Transverse colon (tissue), 4 donors: ENCODE results near the gene ESYT2. TPM values are rescaled to one million over a fixed set of nuclear protein-coding genes. Genes with fewer than 3 reads are reported as not detected.

Source experiments
- DNase-seq: peaks from one replicate; pipeline ENCODE4 v3.0.0-alpha.2; 2019
- H3K27ac ChIP-seq, 4 donors: fragments of 200-600 bp; sonication (generic); 2 replicates each; pipeline ENCODE4 v1.5.1; 2016 to 2018; ENCODE audit warnings: inconsistent platforms in 4 of 4
- H3K27me3 ChIP-seq: fragments of 200-600 bp; sonication (generic); 2 replicates; pipeline ENCODE4 v1.5.1; 2017; ENCODE audit warnings: inconsistent platforms
- H3K36me3 ChIP-seq, 4 donors: fragments of 200-600 bp; sonication (generic); 2 replicates each; pipeline ENCODE4 v1.5.1; 2017 to 2019; ENCODE audit warnings: inconsistent platforms in 4 of 4
- H3K4me1 ChIP-seq, 4 donors: fragments of 200-600 bp; sonication (generic); 2 replicates each; pipeline ENCODE4 v1.5.1; 2017 to 2020; ENCODE audit warnings: inconsistent platforms in 4 of 4
- H3K4me3 ChIP-seq, 4 donors: fragments of 200-600 bp; sonication (generic); 1 replicate in 1 of 4; 2 replicates in 3 of 4; pipeline versions ENCODE4 v1.5.1 to v1.6.1; 2017 to 2019; ENCODE audit warnings: inconsistent platforms in 4 of 4
- H3K9me3 ChIP-seq, 2 donors: fragments of 200-600 bp; sonication (generic); 2 replicates each; pipeline ENCODE4 v1.5.1; 2017 to 2019; ENCODE audit warnings: inconsistent platforms in 2 of 2
- EP300 ChIP-seq: sonication (generic); formaldehyde crosslinking; IDR thresholded peaks from one replicate; pipeline ENCODE4 v1.6.1; 2017; ENCODE audit warnings: antibody characterized with exemption, low read depth
- POLR2A ChIP-seq: fragments of 450-650 bp; IDR thresholded peaks from one replicate; pipeline ENCODE4 v1.6.1; 2016; ENCODE audit warnings: antibody characterized with exemption, mild to moderate bottlenecking, moderate library complexity
- POLR2AphosphoS5 ChIP-seq, 3 donors: sonication (generic); formaldehyde crosslinking; IDR thresholded peaks; one replicate each; pipeline ENCODE4 v1.6.1; 2016; ENCODE audit warnings: antibody characterized with exemption in 3 of 3
- WGBS, 2 donors: methylation state at CpG; one replicate each; pipeline ENCODE4 v1.1.5; 2018; ENCODE audit warnings: low coverage in 1 of 2; 5-methylcytosine and 5-hydroxymethylcytosine counted together
- in situ Hi-C, 4 donors: fragments of 200-750 bp; cut with MboI; loops; one replicate each; pipeline versions ENCODE4 v1.15.0 to v1.15.1; 2017; ENCODE audit warnings: low sequenced_read_pairs in 3 of 4, low pct_ligation_motif_present in 1 of 4, low pct_unique_long_range_greater_than_20kb in 1 of 4
- intact Hi-C: fragments of 100-400 bp; cut with DNase I; formaldehyde crosslinking; loops from one replicate; pipeline ENCODE4 v1.15.1; 2023; ENCODE audit warnings: low total_unique reads
- total RNA-seq, 4 donors: library from RNA; depleted of rRNA; stranded (reverse); fragments of >200 nt; gene quantifications; one replicate each; pipeline ENCODE4 v1.1.0, GENCODE V29; 2016
- TF ChIP-seq, protein P1 (sequence below), 5 experiments: fragments of 200-600 bp in 3 of 5; fragments of 450-650 bp in 2 of 5; sonication (generic) in 3 of 5; IDR thresholded peaks; 1 replicate in 2 of 5; 2 replicates in 3 of 5; pipeline ENCODE4 v1.5.1; 2016 to 2017; ENCODE audit warnings: antibody characterized with exemption in 5 of 5, inconsistent platforms in 3 of 5, mild to moderate bottlenecking in 2 of 5, moderate library complexity in 1 of 5

Gene ESYT2
- total RNA-seq, 4 donors from 2014 or later, result 78.6 to 113 (median 87.3) TPM

- in situ Hi-C loops, result no loop called here
- Histone ChIP-seq H3K9me3 (no peaks in the 10 kb centered on the region), H3K4me3 (no peak overlapping the region), H3K36me3 (no peaks in the 10 kb centered on the region), H3K27ac (no peak overlapping the region), H3K4me1 (no peaks in the 10 kb centered on the region), H3K27me3 (no peaks in the 10 kb centered on the region)
- no peak for DNase-seq
- TF ChIP-seq, protein P1, sequence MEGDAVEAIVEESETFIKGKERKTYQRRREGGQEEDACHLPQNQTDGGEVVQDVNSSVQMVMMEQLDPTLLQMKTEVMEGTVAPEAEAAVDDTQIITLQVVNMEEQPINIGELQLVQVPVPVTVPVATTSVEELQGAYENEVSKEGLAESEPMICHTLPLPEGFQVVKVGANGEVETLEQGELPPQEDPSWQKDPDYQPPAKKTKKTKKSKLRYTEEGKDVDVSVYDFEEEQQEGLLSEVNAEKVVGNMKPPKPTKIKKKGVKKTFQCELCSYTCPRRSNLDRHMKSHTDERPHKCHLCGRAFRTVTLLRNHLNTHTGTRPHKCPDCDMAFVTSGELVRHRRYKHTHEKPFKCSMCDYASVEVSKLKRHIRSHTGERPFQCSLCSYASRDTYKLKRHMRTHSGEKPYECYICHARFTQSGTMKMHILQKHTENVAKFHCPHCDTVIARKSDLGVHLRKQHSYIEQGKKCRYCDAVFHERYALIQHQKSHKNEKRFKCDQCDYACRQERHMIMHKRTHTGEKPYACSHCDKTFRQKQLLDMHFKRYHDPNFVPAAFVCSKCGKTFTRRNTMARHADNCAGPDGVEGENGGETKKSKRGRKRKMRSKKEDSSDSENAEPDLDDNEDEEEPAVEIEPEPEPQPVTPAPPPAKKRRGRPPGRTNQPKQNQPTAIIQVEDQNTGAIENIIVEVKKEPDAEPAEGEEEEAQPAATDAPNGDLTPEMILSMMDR (IDR thresholded peaks at IDR 0.05), result no peak
- TF ChIP-seq POLR2A (no peak), EP300 (no peak)
- intact Hi-C loops, result no loop called here
- WGBS, 2 donors, result 80 to 98% methylated on average over 4 of the region's 4 CpGs
Measured at GRCh38 chr7:158725506-158725800, 103.9 kb downstream of the ESYT2 start.

GRCh38 chr7:158724658-158725505, 104.4 kb downstream of the ESYT2 start:
- Histone ChIP-seq H3K27me3 (no peaks in the 10 kb centered on the region), H3K4me3 (no peak overlapping the region), H3K9me3 (no peaks in the 10 kb centered on the region), H3K4me1 (no peaks in the 10 kb centered on the region), H3K27ac (no peak overlapping the region), H3K36me3 (no peaks in the 10 kb centered on the region)
- TF ChIP-seq, protein P1 (IDR thresholded peaks at IDR 0.05), result no peak
- intact Hi-C loops, result no loop called here
- DNase-seq, result no peak
- in situ Hi-C loops, result no loop called here
- WGBS, 2 donors, result 91 to 92% methylated on average over 14 to 21 of the region's 21 CpGs

GRCh38 chr7:158723714-158724385, 105.5 kb downstream of the ESYT2 start:
- no peaks in the 10 kb centered on the region for H3K27me3 ChIP-seq
- no peak for DNase-seq
- H3K9me3 ChIP-seq, result no peaks in the 10 kb centered on the region
- no peak overlapping the region for H3K4me3 ChIP-seq
- H3K27ac ChIP-seq, result no peak overlapping the region
- no peaks in the 10 kb centered on the region for H3K36me3 ChIP-seq
- in situ Hi-C loops, result no loop called here
- no peaks in the 10 kb centered on the region for H3K4me1 ChIP-seq
- TF ChIP-seq EP300 (no peak), POLR2A (no peak), POLR2AphosphoS5 (IDR thresholded peaks at IDR 0.05) (no peak)
- TF ChIP-seq, protein P1 (IDR thresholded peaks at IDR 0.05), result no peak
- WGBS, 2 donors, result 90 to 93% methylated on average over 3 to 12 of the region's 12 CpGs
- intact Hi-C loops, result no loop called here

DNA sequence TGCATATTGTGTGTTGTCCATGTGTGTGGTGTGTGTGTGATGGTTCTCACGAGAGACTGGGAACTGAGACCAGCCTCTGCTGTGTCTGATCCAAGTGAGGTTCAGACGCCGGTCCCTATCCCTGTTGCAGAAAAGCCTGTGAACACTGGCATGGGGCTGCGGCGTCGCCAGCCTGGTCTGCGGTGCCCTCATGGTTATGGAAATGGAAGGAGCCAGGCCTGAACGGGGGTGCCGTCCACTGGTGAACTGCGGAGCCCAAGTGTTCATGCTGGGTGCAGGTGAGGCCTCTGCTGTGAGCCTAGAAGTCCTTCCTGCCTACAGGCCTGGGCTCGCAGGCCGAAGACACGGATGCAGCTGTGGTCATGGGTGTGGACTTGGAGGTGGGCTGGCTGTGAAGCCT, 106.0 kb downstream of the ESYT2 start:
- no peaks in the 10 kb centered on the region for H3K9me3 ChIP-seq
- no peaks in the 10 kb centered on the region for H3K4me1 ChIP-seq
- H3K27me3 ChIP-seq, result no peaks in the 10 kb centered on the region
- no peak for DNase-seq
- intact Hi-C loops (no loop called here), in situ Hi-C loops (no loop called here)
- no peak overlapping the region for H3K4me3 ChIP-seq
- 86 to 90% methylated on average over 3 to 13 of the region's 13 CpGs for WGBS, 2 donors
- TF ChIP-seq, protein P1 (IDR thresholded peaks at IDR 0.05), result no peak
- TF ChIP-seq POLR2A (no peak), EP300 (no peak), POLR2AphosphoS5 (IDR thresholded peaks at IDR 0.05) (no peak)
- H3K36me3 ChIP-seq, result no peaks in the 10 kb centered on the region
- no peak overlapping the region for H3K27ac ChIP-seq
